SK-N-MC (cell line): ENCODE data around the gene CFAP53.
"Not testable (repeated sequence)": the region's sequence is repeated elsewhere in the genome, so short reads cannot be mapped to it uniquely, and the experiment has no call there.

Experiments used
- DNase-seq: peaks from one replicate; pipeline ENCODE4 v3.0.0-alpha.2; 2011; ENCODE audit warnings: low read depth, low spot score
- H3K27ac ChIP-seq: fragments of 200-600 bp; sonication (generic); 2 replicates; pipeline ENCODE4 v1.5.1; 2016; ENCODE audit warnings: mixed run types
- H3K36me3 ChIP-seq: fragments of 200-600 bp; sonication (generic); 2 replicates; pipeline ENCODE4 v1.6.1; 2017; ENCODE audit warnings: antibody characterized with exemption, low read length, mixed read lengths; ENCODE audit not compliant: insufficient read depth
- H3K4me3 ChIP-seq: fragments of 200-600 bp; sonication (generic); 2 replicates; pipeline ENCODE4 v1.5.1; 2016
- H3K9ac ChIP-seq: fragments of 200-600 bp; sonication (generic); 2 replicates; pipeline ENCODE4 v1.8.0; 2017; ENCODE audit warnings: mixed run types, mixed read lengths; ENCODE audit not compliant: insufficient read length
- H3K9me3 ChIP-seq: fragments of 200-600 bp; sonication (generic); 2 replicates; pipeline ENCODE4 v1.6.1; 2017; ENCODE audit warnings: low read depth, mild to moderate bottlenecking, antibody characterized with exemption, low read length, moderate library complexity, mixed read lengths
- EZH2 ChIP-seq: fragments of 200-600 bp; sonication (generic); IDR thresholded peaks from one replicate; pipeline ENCODE4 v1.6.1; 2017; ENCODE audit warnings: antibody characterized with exemption
- FOXP2 ChIP-seq: optimal IDR thresholded peaks from 2 replicates; pipeline ENCODE3; 2011; ENCODE audit warnings: mild to moderate bottlenecking, moderate library complexity; ENCODE audit not compliant: insufficient read depth; ENCODE audit errors: extremely low read length, control extremely low read depth
- POLR2AphosphoS5 ChIP-seq: IDR thresholded peaks from 2 replicates; pipeline ENCODE4 v1.6.1; 2012; ENCODE audit warnings: mild to moderate bottlenecking, low read depth, low read length, borderline replicate concordance

CFAP53 gene

GRCh38 chr18:50250935-50251334 is 15.4 kb downstream of the CFAP53 start:
- Histone ChIP-seq H3K36me3 (no peaks in the 10 kb centered on the region), H3K9ac (no peak overlapping the region), H3K4me3 (no peak overlapping the region), H3K9me3 (no peaks in the 10 kb centered on the region), H3K27ac (no peak overlapping the region)
- no peak for DNase-seq
- TF ChIP-seq FOXP2 (no peak), POLR2AphosphoS5 (no peak), EZH2 (no peak)

- H3K9ac ChIP-seq: no peak overlapping the region
- no peak overlapping the region for H3K27ac ChIP-seq
- H3K36me3 ChIP-seq: no peaks in the 10 kb centered on the region
- TF ChIP-seq FOXP2: no peak
- DNase-seq: no peak
- H3K9me3 ChIP-seq: no peaks in the 10 kb centered on the region
- H3K4me3 ChIP-seq: no peak overlapping the region
These were observed 16.7 kb downstream of the CFAP53 start for GRCh38 chr18:50249576-50249975.

- DNase-seq: no peak
- Histone ChIP-seq H3K9ac (no peak overlapping the region), H3K4me3 (no peak overlapping the region), H3K36me3 (no peaks in the 10 kb centered on the region), H3K27ac (no peak overlapping the region), H3K9me3 (no peaks in the 10 kb centered on the region)
- TF ChIP-seq EZH2 (no peak), POLR2AphosphoS5 (no peak), FOXP2 (no peak)
These were observed 18.7 kb downstream of the CFAP53 start for GRCh38 chr18:50247561-50247960.

- H3K4me3 ChIP-seq, H3K9me3 ChIP-seq, DNase-seq, H3K27ac ChIP-seq, H3K36me3 ChIP-seq, H3K9ac ChIP-seq: not testable (repeated sequence)
These were observed 24.5 kb downstream of the CFAP53 start for GRCh38 chr18:50241768-50242167.

- Histone ChIP-seq H3K36me3 (no peaks in the 10 kb centered on the region), H3K9me3 (no peaks in the 10 kb centered on the region), H3K9ac (no peak overlapping the region), H3K4me3 (no peak overlapping the region), H3K27ac (no peak overlapping the region)
- DNase-seq: no peak
- TF ChIP-seq EZH2 (no peak), FOXP2 (no peak), POLR2AphosphoS5 (no peak)
These were observed 26.2 kb downstream of the CFAP53 start for GRCh38 chr18:50240080-50240563.

- H3K9me3 ChIP-seq: no peaks in the 10 kb centered on the region
- no peak overlapping the region for H3K4me3 ChIP-seq
- H3K36me3 ChIP-seq: no peaks in the 10 kb centered on the region
- no peak overlapping the region for H3K9ac ChIP-seq
- TF ChIP-seq FOXP2 (no peak), EZH2 (no peak), POLR2AphosphoS5 (no peak)
- DNase-seq: no peak
- H3K27ac ChIP-seq: no peak overlapping the region
These were observed 33.9 kb downstream of the CFAP53 start for GRCh38 chr18:50232419-50232818.

GRCh38 chr18:50231621-50232020 is 34.7 kb downstream of the CFAP53 start:
- Histone ChIP-seq H3K36me3 (no peaks in the 10 kb centered on the region), H3K27ac (no peak overlapping the region), H3K4me3 (no peak overlapping the region), H3K9me3 (no peaks in the 10 kb centered on the region), H3K9ac (no peak overlapping the region)
- no peak for TF ChIP-seq EZH2
- TF ChIP-seq FOXP2: no peak
- no peak for TF ChIP-seq POLR2AphosphoS5
- DNase-seq: no peak

- not testable (repeated sequence) for DNase-seq, H3K9ac ChIP-seq, H3K9me3 ChIP-seq, H3K27ac ChIP-seq, H3K4me3 ChIP-seq, H3K36me3 ChIP-seq
These were observed 46.0 kb downstream of the CFAP53 start for GRCh38 chr18:50220249-50220648.

GRCh38 chr18:50218432-50219197 is 47.7 kb downstream of the CFAP53 start:
- TF ChIP-seq EZH2 (no peak), FOXP2 (no peak), POLR2AphosphoS5 (no peak)

More at GRCh38 chr18:50218432-50219197, 47.7 kb downstream of the CFAP53 start:
- no peaks in the 10 kb centered on the region for H3K36me3 ChIP-seq
- DNase-seq: no peak
- no peak overlapping the region for H3K9ac ChIP-seq
- no peak overlapping the region for H3K27ac ChIP-seq
- H3K4me3 ChIP-seq: no peak overlapping the region
- no peaks in the 10 kb centered on the region for H3K9me3 ChIP-seq
